ENCODE data around the gene HERC3. TPM values are rescaled to one million over a fixed set of nuclear protein-coding genes. Genes with fewer than 3 reads are reported as not detected.
A peak's percentile ranks its signal among the peaks of the same experiment; 100 is the strongest.

The HERC3 gene
- total RNA-seq, 1 donor from 2014 or later, result 32.9 TPM

DNA sequence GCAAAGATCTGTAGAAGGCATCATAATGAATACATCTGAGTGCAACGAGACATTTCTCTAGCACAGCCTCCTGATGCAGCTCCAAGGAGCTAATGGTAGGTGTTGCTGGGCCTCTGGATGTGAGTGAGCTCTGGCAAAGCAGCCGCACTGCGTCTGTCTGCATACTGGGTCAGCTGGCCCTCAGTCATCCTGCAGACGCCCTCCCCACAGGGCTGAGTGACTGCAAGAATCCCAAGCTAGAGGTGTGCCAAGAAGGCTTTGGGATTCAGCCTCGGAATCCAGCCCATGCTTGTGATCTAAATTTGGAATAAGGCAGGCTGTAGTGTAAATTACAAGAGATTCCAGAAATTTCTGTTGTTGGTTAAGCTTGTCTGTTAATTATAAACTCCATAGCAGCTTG is 18.5 kb downstream of the HERC3 start:
- Histone ChIP-seq H3K4me1 (peaks cover 57% of the 10 kb centered on the region), H3K4me3 (no peak overlapping the region), H3K9me3 (no peaks in the 10 kb centered on the region), H3K27me3 (no peaks in the 10 kb centered on the region), H3K36me3 (peaks cover 0 to 11% of the 10 kb centered on the region in 2 donors), H3K27ac (peak overlapping the region; percentile 56)
- no peak for DNase-seq (ENCODE audit: extremely low spot score in 2 of 2)
- intact Hi-C loops (cut with DNase I), result no loop called here
- TF ChIP-seq POLR2AphosphoS5 (IDR thresholded peaks at IDR 0.05; ENCODE audit: insufficient read depth in 1 of 2, low read depth in 1 of 2) (peak in 1 of 2 donors; percentile 78), POLR2A (IDR thresholded peaks at IDR 0.05) (no peak)

GRCh38 chr4:88613417-88613875 is 21.2 kb downstream of the HERC3 start:
- Histone ChIP-seq H3K4me3 (no peak overlapping the region), H3K36me3 (no peaks in the 10 kb centered on the region), H3K9me3 (no peaks in the 10 kb centered on the region), H3K4me1 (peaks cover 68% of the 10 kb centered on the region), H3K27me3 (no peaks in the 10 kb centered on the region), H3K27ac (peak overlapping the region; percentile 56)
- no peak for DNase-seq (ENCODE audit: extremely low spot score in 2 of 2)
- intact Hi-C loops (cut with DNase I), result no loop called here
- TF ChIP-seq CTCF (IDR thresholded peaks at IDR 0.05) (no peak), POLR2A (IDR thresholded peaks at IDR 0.05) (no peak), POLR2AphosphoS5 (IDR thresholded peaks at IDR 0.05; ENCODE audit: insufficient read depth in 1 of 2, low read depth in 1 of 2) (no peak)

- Histone ChIP-seq H3K9me3 (no peaks in the 10 kb centered on the region), H3K27ac (peak overlapping the region; percentile 56), H3K4me3 (no peak overlapping the region), H3K4me1 (peaks cover 68% of the 10 kb centered on the region), H3K27me3 (no peaks in the 10 kb centered on the region), H3K36me3 (no peaks in the 10 kb centered on the region)
- no peak for TF ChIP-seq CTCF (IDR thresholded peaks at IDR 0.05)
- no peak for TF ChIP-seq POLR2A (IDR thresholded peaks at IDR 0.05)
- TF ChIP-seq POLR2AphosphoS5 (IDR thresholded peaks at IDR 0.05; ENCODE audit: insufficient read depth in 1 of 2, low read depth in 1 of 2), result no peak
- intact Hi-C loops (cut with DNase I), result no loop called here
- no peak for DNase-seq (ENCODE audit: extremely low spot score in 2 of 2)
Measured at GRCh38 chr4:88614058-88614457, 21.8 kb downstream of the HERC3 start.

DNA sequence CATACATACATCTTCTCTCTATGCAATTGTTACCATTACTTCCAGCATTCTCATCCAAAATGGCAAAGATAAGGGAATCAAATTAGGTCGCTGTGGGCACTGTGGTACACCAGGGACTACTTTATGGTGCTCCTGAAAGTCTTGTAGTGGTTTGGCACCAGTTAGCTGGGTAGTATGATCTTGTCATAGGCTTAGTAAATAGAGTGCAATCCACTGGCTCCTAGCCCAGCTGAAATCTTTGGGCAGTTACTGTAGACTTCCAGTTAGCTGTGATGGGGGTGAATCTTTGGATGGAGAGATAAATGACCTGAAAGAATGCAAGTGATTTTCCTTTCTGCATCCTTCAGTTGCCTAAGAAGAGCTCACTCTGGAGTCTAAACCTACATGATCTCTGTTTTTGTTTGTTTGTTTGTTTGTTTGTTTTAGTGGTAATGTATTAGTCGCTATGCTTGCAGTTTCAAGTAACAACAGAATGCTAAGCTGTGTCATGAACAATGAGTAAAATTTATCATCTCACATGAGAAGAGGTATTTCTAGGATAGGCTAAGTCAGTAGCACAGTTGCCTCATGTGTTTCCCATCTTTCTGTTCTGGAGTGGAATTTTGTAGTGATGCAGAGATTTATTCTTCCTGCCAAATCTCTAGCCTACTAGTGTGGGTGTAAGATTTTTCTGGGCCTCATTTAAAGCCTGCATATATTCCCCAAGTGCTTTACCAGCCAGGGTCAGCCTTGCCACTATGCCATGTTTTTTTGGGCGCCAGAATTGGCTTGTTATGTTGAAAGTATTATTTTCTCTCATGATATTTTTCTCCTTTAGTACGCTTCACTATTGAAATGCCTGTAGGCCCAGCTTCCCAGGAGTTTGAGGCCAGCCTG is 24.2 kb downstream of the HERC3 start:
- TF ChIP-seq POLR2A (IDR thresholded peaks at IDR 0.05), result no peak
- TF ChIP-seq CTCF (IDR thresholded peaks at IDR 0.05), result no peak
- no peak for TF ChIP-seq POLR2AphosphoS5 (IDR thresholded peaks at IDR 0.05; ENCODE audit: insufficient read depth in 1 of 2, low read depth in 1 of 2)
- H3K27ac ChIP-seq, result no peak overlapping the region
- H3K9me3 ChIP-seq, result no peaks in the 10 kb centered on the region
- H3K36me3 ChIP-seq, result no peaks in the 10 kb centered on the region
- DNase-seq (ENCODE audit: extremely low spot score in 2 of 2), result no peak
- no peaks in the 10 kb centered on the region for H3K27me3 ChIP-seq
- no peak overlapping the region for H3K4me3 ChIP-seq
- H3K4me1 ChIP-seq, result peaks cover 53% of the 10 kb centered on the region
- intact Hi-C loops (cut with DNase I), result no loop called here

DNA sequence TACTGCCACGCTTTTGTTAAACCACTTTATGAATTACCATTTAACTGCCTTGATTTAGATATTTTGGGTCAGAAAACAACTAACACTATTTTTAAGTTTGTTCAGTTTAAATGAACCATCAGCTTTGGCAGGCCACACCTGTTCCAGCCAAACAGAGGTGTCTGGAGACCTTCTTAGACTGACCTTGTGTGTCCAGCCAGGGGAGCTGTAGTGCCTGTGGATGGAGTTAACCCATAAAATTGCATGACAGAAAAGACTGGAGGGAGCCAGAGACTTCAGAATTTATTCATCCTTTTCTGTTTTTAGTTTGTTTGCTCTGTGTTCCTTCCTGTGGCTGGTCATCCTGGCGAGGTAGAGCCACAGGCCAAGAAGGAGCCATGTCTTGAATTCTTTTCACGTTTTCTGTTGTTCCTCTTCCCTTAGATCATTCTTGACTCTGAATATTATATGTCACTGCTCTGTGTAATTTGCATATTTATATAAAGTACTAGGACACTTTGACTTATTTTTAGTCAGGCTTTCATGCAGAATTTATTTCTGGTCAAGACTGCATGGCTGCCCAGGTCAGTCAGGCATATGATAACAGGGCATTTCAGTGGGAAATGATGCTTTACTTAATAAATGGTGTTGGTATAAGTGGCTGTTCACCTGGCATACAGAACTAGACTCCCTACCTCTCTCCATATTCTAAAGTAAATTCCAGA is 26.7 kb downstream of the HERC3 start:
- TF ChIP-seq CTCF (IDR thresholded peaks at IDR 0.05) (no peak), POLR2A (IDR thresholded peaks at IDR 0.05) (no peak), POLR2AphosphoS5 (IDR thresholded peaks at IDR 0.05; ENCODE audit: insufficient read depth in 1 of 2, low read depth in 1 of 2) (no peak)
- DNase-seq (ENCODE audit: extremely low spot score in 2 of 2), result no peak
- H3K4me3 ChIP-seq, result no peak overlapping the region
- no peaks in the 10 kb centered on the region for H3K27me3 ChIP-seq
- no peaks in the 10 kb centered on the region for H3K36me3 ChIP-seq
- intact Hi-C loops (cut with DNase I), result no loop called here
- H3K27ac ChIP-seq, result no peak overlapping the region
- H3K4me1 ChIP-seq, result peaks cover 29% of the 10 kb centered on the region
- no peaks in the 10 kb centered on the region for H3K9me3 ChIP-seq
